Stimulated activated effector memory CD8-positive, alpha-beta T cell treated with anti-CD3 and anti-CD28 coated beads, Interleukin-12 subunit alpha, Interleukin-12 subunit beta, amount 100 ng/mL, for 72 hours (primary cell): ENCODE results near the gene OLA1.
A peak's percentile ranks its signal among the peaks of the same experiment; 100 is the strongest.

Source experiments
- ATAC-seq: fragments of 150-1000 bp; cut with Tn5 transposase; 2 replicates; pipeline ENCODE4 v1.10.0; 2021
- DNase-seq, 2 donors: peaks; one replicate each; pipeline ENCODE4 v3.0.0; 2021 to 2022; ENCODE audit warnings: low spot score in 2 of 2
- H3K27ac Mint-ChIP-seq: one replicate; pipeline ENCODE4 v1.8.0; 2022; ENCODE audit warnings: mild to moderate bottlenecking, mixed read lengths
- H3K36me3 Mint-ChIP-seq: one replicate; pipeline ENCODE4 v1.8.0; 2022; ENCODE audit warnings: mild to moderate bottlenecking, mixed read lengths
- H3K4me1 Mint-ChIP-seq: one replicate; pipeline ENCODE4 v1.8.0; 2022; ENCODE audit warnings: mixed read lengths
- H3K4me3 Mint-ChIP-seq: one replicate; pipeline ENCODE4 v1.8.0; 2022; ENCODE audit warnings: mild to moderate bottlenecking, mixed read lengths
- H3K9me3 Mint-ChIP-seq: one replicate; pipeline ENCODE4 v1.8.0; 2022; ENCODE audit warnings: mixed read lengths

Gene OLA1

GRCh38 chr2:174205562-174205961 is 42.8 kb downstream of the OLA1 start:
- Mint-ChIP-seq H3K36me3 (no peaks in the 10 kb centered on the region), H3K9me3 (no peaks in the 10 kb centered on the region), H3K27ac (no peak overlapping the region), H3K4me3 (no peak overlapping the region), H3K4me1 (no peaks in the 10 kb centered on the region)
- ATAC-seq (no peak), DNase-seq (no peak)

DNA sequence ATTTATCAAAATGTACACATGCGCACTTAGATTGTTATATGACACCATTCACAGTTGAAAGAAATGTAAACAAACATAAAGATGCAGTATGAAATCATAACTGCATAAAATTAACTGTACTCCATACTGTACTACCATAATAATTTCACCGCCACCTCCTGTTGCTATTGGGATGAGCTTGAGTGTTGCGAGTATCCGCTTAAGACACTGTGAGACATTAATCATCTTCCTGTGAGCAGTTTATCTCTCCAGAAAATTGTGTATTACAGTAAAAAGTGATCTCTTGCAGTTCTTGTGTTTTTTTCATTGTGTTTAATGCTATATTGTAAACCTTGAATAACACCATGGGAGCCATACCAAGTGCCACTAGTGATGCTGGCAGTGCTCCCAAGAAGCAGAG is 46.1 kb downstream of the OLA1 start:
- Mint-ChIP-seq H3K4me3 (no peak overlapping the region), H3K9me3 (no peaks in the 10 kb centered on the region), H3K27ac (no peak overlapping the region), H3K4me1 (no peaks in the 10 kb centered on the region), H3K36me3 (no peaks in the 10 kb centered on the region)
- ATAC-seq (no peak), DNase-seq (no peak)

DNA sequence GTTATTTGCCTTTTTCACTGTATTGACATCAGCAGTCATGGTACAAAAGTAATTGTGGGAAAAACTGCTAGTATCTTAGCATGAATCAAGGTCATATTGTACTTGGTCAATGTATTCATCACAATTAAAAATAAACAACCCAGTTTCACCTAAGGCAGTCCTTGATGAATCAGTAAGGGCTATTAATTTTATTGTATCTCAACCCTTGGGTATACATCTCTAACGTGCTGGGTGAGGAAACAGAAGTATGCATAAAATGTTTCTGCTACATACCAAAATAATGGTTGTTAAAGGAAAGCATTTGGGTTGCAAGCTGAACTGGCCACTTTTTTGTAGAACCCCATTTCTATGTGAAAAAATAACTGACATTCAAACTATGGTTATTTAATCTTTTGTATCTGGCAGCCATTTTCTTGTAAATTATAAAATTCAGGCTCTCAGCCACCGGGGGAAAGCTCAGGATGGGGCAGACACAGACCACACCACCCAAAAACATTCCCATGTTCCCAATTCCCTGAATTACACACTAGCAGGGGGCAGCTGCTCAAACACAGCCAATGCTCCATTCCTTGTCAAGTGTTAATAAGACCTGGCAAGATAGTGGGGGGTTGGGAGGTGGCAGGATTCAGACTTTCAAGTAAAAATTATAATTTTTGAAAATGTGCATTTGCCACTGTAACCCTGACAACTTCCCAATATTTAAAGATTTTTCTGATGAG is 49.3 kb downstream of the OLA1 start:
- H3K4me3 Mint-ChIP-seq, result no peak overlapping the region
- H3K4me1 Mint-ChIP-seq, result peaks cover 3% of the 10 kb centered on the region
- no peaks in the 10 kb centered on the region for H3K9me3 Mint-ChIP-seq
- DNase-seq (no peak), ATAC-seq (no peak)
- no peaks in the 10 kb centered on the region for H3K36me3 Mint-ChIP-seq
- no peak overlapping the region for H3K27ac Mint-ChIP-seq

DNA sequence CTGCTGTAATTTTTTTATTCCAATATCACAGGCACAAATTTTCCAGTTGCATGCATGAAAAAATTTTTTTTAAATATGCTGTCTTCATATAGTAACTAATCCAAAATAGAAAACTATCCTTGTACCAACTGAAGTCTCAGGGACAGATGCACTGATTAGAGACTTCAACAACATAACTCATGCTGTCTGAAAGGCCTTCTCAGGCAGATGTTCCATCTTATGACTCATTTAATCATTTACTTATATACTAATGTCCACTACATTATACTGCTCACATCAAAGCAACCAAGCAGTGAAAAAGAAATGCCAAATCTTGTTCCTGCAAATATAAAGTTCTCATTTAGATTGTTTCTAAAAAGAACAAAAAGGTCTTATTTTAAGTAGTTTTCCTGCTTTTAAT is 53.1 kb downstream of the OLA1 start:
- ATAC-seq, result no peak
- peaks cover 4% of the 10 kb centered on the region for H3K4me1 Mint-ChIP-seq
- H3K4me3 Mint-ChIP-seq, result no peak overlapping the region
- no peak overlapping the region for H3K27ac Mint-ChIP-seq
- H3K36me3 Mint-ChIP-seq, result no peaks in the 10 kb centered on the region
- DNase-seq, result no peak
- H3K9me3 Mint-ChIP-seq, result no peaks in the 10 kb centered on the region

DNA sequence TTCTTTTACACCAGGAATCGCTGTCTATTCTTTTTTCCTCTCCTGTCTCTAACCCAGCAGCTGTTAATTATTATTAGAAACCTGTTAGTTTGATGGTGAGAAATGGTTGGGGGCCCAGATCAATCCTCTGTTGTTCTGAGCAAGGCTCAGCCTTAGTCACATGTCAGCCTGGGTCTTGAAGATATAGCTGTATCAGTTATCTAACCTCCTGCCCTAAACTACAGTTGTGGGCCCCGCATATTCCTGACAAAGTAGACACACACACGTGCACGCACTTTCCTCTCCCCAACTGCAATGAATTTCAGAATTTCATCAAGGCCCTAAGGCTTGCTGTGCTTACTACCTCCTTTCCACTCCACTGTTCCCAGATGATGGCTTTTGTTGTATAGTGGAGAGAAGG is 54.6 kb downstream of the OLA1 start:
- Mint-ChIP-seq H3K9me3 (no peaks in the 10 kb centered on the region), H3K27ac (no peak overlapping the region), H3K4me3 (no peak overlapping the region), H3K4me1 (peaks cover 11% of the 10 kb centered on the region), H3K36me3 (no peaks in the 10 kb centered on the region)
- DNase-seq, result no peak
- no peak for ATAC-seq

DNA sequence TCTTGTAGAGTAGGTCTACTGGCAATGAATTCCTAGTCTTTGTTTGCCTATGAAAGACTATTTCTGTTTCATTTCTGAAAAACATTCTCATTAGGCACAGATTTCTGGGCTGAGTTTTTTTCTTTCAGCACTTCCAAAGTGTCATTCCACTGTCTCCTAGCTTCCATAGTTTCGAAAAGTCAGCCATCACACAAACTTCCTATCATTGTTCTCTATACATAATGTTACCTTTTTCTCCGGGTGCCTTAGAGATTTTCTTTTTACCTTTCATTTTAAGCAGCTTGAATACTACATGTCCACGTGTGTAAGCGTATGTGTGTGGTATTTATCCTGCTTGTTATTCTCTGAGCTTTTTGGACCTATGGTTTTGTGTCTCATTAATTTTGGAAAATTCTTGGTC is 55.7 kb downstream of the OLA1 start:
- ATAC-seq, result no peak

GRCh38 chr2:174191342-174192074 is 56.8 kb downstream of the OLA1 start:
- no peak overlapping the region for H3K4me3 Mint-ChIP-seq
- H3K36me3 Mint-ChIP-seq, result no peaks in the 10 kb centered on the region
- no peaks in the 10 kb centered on the region for H3K9me3 Mint-ChIP-seq
- peaks cover 11% of the 10 kb centered on the region for H3K4me1 Mint-ChIP-seq
- no peak for DNase-seq
- no peak for ATAC-seq
- no peak overlapping the region for H3K27ac Mint-ChIP-seq

More for the DNA sequence above, 55.7 kb downstream of the OLA1 start:
- no peaks in the 10 kb centered on the region for H3K9me3 Mint-ChIP-seq
- H3K36me3 Mint-ChIP-seq, result no peaks in the 10 kb centered on the region
- peaks cover 11% of the 10 kb centered on the region for H3K4me1 Mint-ChIP-seq
- no peak overlapping the region for H3K27ac Mint-ChIP-seq
- no peak overlapping the region for H3K4me3 Mint-ChIP-seq
- no peak for DNase-seq

DNA sequence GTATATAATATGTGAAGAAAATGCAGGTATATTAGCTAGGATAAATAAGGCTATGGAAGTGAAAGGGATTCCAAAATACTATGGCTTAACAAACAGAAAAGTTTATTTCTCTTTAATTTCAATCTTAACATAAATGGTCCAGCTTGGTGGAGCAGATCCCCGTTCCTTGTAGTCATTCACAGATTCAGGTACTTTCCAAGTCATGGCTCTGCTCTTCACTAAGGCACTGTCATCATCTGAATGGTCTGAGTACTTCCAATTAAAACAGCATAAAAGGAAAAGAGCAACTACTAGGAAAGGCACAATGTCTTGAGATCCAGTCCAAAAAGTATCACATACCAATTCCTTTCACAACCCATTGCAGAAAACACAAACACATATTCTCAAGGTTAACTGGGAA is 63.4 kb downstream of the OLA1 start:
- no peak overlapping the region for H3K4me3 Mint-ChIP-seq
- H3K9me3 Mint-ChIP-seq, result no peaks in the 10 kb centered on the region
- ATAC-seq (no peak), DNase-seq (no peak)
- peaks cover 4% of the 10 kb centered on the region for H3K36me3 Mint-ChIP-seq
- H3K27ac Mint-ChIP-seq, result no peak overlapping the region
- H3K4me1 Mint-ChIP-seq, result peaks cover 26% of the 10 kb centered on the region

- H3K36me3 Mint-ChIP-seq, result peaks cover 4% of the 10 kb centered on the region
- DNase-seq (no peak), ATAC-seq (no peak)
- H3K9me3 Mint-ChIP-seq, result no peaks in the 10 kb centered on the region
- peaks cover 24% of the 10 kb centered on the region for H3K4me1 Mint-ChIP-seq
- no peak overlapping the region for H3K27ac Mint-ChIP-seq
- H3K4me3 Mint-ChIP-seq, result no peak overlapping the region
Observed at GRCh38 chr2:174184504-174184903, 63.8 kb downstream of the OLA1 start.

- DNase-seq, result no peak
- Mint-ChIP-seq H3K27ac (no peak overlapping the region), H3K36me3 (peaks cover 4% of the 10 kb centered on the region), H3K9me3 (no peaks in the 10 kb centered on the region), H3K4me1 (peaks cover 19% of the 10 kb centered on the region), H3K4me3 (no peak overlapping the region)
- no peak for ATAC-seq
Observed at GRCh38 chr2:174183076-174183475, 65.3 kb downstream of the OLA1 start.

DNA sequence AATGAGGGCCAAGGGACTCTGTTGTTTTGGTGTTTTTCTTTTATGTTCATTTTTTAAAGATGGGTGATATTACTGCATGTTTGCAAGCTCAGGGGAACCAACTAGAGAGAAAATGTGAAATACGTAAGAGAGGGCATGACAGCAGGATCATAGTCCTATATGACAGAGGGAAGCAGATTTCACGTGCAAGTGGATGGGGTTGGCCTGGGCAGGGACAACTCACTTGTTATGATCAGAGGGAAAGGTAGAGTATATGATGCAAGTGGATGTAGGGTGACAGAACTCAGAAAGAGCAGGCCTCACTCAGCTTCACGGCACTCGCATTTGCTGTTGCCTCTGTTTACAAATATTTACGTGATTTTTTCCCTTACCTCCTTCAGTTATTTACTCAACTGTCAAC is 67.0 kb downstream of the OLA1 start:
- Mint-ChIP-seq H3K27ac (no peak overlapping the region), H3K36me3 (peaks cover 4% of the 10 kb centered on the region), H3K4me3 (no peak overlapping the region), H3K4me1 (peaks cover 19% of the 10 kb centered on the region), H3K9me3 (no peaks in the 10 kb centered on the region)
- DNase-seq, result no peak
- no peak for ATAC-seq

GRCh38 chr2:174180726-174181236 is 67.6 kb downstream of the OLA1 start:
- DNase-seq (no peak), ATAC-seq (no peak)
- peaks cover 19% of the 10 kb centered on the region for H3K4me1 Mint-ChIP-seq
- no peak overlapping the region for H3K4me3 Mint-ChIP-seq
- peaks cover 4% of the 10 kb centered on the region for H3K36me3 Mint-ChIP-seq
- H3K27ac Mint-ChIP-seq, result no peak overlapping the region
- H3K9me3 Mint-ChIP-seq, result peaks cover 1% of the 10 kb centered on the region

GRCh38 chr2:174180165-174180724 is 68.1 kb downstream of the OLA1 start:
- H3K27ac Mint-ChIP-seq, result no peak overlapping the region
- H3K9me3 Mint-ChIP-seq, result peaks cover 4% of the 10 kb centered on the region
- no peak for ATAC-seq

GRCh38 chr2:174177316-174177890 is 70.9 kb downstream of the OLA1 start:
- Mint-ChIP-seq H3K27ac (no peak overlapping the region), H3K4me3 (no peak overlapping the region), H3K9me3 (peaks cover 14% of the 10 kb centered on the region), H3K4me1 (peaks cover 15% of the 10 kb centered on the region), H3K36me3 (peaks cover 4% of the 10 kb centered on the region)
- DNase-seq, result no peak
- no peak for ATAC-seq

More at GRCh38 chr2:174180165-174180724, 68.1 kb downstream of the OLA1 start:
- Mint-ChIP-seq H3K36me3 (peaks cover 4% of the 10 kb centered on the region), H3K4me3 (no peak overlapping the region), H3K4me1 (peaks cover 19% of the 10 kb centered on the region)
- DNase-seq, result no peak

DNA sequence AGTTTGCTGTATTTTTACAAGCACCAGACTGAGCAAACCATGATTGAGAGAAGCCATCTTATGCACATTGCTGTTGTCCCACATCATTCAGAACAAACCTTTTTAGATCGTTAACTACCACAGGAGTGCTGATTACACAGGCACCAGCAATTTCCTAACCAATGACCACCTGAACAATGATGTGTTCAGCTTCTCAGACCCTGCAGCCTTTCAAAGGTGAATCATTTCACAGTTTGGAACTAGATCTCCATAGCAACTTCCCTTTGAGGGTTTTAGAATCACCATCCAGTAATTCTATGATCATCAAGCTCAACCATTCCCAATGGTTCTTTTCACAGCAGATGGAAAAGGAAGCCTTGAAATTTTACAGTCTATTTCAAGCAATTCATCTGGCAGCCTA is 71.4 kb downstream of the OLA1 start:
- DNase-seq (no peak), ATAC-seq (peak; percentile 39)
- no peak overlapping the region for H3K27ac Mint-ChIP-seq
- H3K9me3 Mint-ChIP-seq, result peaks cover 14% of the 10 kb centered on the region
- H3K36me3 Mint-ChIP-seq, result peaks cover 4% of the 10 kb centered on the region
- H3K4me3 Mint-ChIP-seq, result no peak overlapping the region
- peaks cover 15% of the 10 kb centered on the region for H3K4me1 Mint-ChIP-seq
